GOT3 (cell line): ENCODE results near the gene PKNOX2.

Source experiments
- DNase-seq: peaks from one replicate; lab custom pipeline; 2025; ENCODE audit warnings: mixed read lengths; lab: John Stamatoyannopoulos, UW

The PKNOX2 gene

GRCh38 chr11:125446279-125446678 is 281.7 kb downstream of the PKNOX2 start:
- DNase-seq, result no peak

- no peak for DNase-seq
These were observed 283.2 kb downstream of the PKNOX2 start for GRCh38 chr11:125447721-125448120.

GRCh38 chr11:125448136-125448535 is 283.6 kb downstream of the PKNOX2 start:
- no peak for DNase-seq

- no peak for DNase-seq
These were observed 285.0 kb downstream of the PKNOX2 start for GRCh38 chr11:125449565-125449964.

GRCh38 chr11:125451400-125452124 is 287.0 kb downstream of the PKNOX2 start:
- no peak for DNase-seq

GRCh38 chr11:125452125-125452470 is 287.5 kb downstream of the PKNOX2 start:
- no peak for DNase-seq

GRCh38 chr11:125454047-125454446 is 289.5 kb downstream of the PKNOX2 start:
- no peak for DNase-seq

GRCh38 chr11:125455851-125456250 is 291.3 kb downstream of the PKNOX2 start:
- DNase-seq, result no peak

- DNase-seq, result no peak
These were observed 293.3 kb downstream of the PKNOX2 start for GRCh38 chr11:125457814-125458343.

- no peak for DNase-seq
These were observed 295.7 kb downstream of the PKNOX2 start for GRCh38 chr11:125460275-125460674.

- no peak for DNase-seq
These were observed 299.2 kb downstream of the PKNOX2 start for GRCh38 chr11:125463590-125464269.

- DNase-seq, result no peak
These were observed 299.7 kb downstream of the PKNOX2 start for GRCh38 chr11:125464270-125464662.

- no peak for DNase-seq
These were observed 300.1 kb downstream of the PKNOX2 start for GRCh38 chr11:125464666-125465065.

- no peak for DNase-seq
These were observed 300.7 kb downstream of the PKNOX2 start for GRCh38 chr11:125465255-125465654.

GRCh38 chr11:125465701-125466100 is 301.1 kb downstream of the PKNOX2 start:
- DNase-seq, result no peak

- DNase-seq, result no peak
These were observed 303.5 kb downstream of the PKNOX2 start for GRCh38 chr11:125468025-125468424.

GRCh38 chr11:125468852-125469251 is 304.3 kb downstream of the PKNOX2 start:
- no peak for DNase-seq

- DNase-seq, result no peak
These were observed 305.8 kb downstream of the PKNOX2 start for GRCh38 chr11:125470355-125470754.

GRCh38 chr11:125476721-125477120 is 312.2 kb downstream of the PKNOX2 start:
- no peak for DNase-seq

- DNase-seq, result no peak
These were observed 314.6 kb downstream of the PKNOX2 start for GRCh38 chr11:125479137-125479536.

GRCh38 chr11:125481531-125481930 is 317.0 kb downstream of the PKNOX2 start:
- no peak for DNase-seq
